Endothelial cell of umbilical vein (primary cell): ENCODE results near the gene RGS11. TPM values are rescaled to one million over a fixed set of nuclear protein-coding genes. Genes with fewer than 3 reads are reported as not detected.

Experiments
- BruUV-seq: library from RNA; stranded (reverse); fragments of 400-500 nt; replicated peaks from 2 replicates; lab custom pipeline; 2021; lab: Mats Ljungman, UMichigan
- CTCF ChIA-PET: fragments of 300-600, 350-600 bp; sonication (Branson Sonifier 250); formaldehyde crosslinking; loops from one replicate; lab custom pipeline; 2021; ENCODE audit warnings: antibody characterized with exemption, inconsistent platforms; lab: Charles Lee
- POLR2A ChIA-PET: fragments of 300-600, 350-600 bp; sonication (Branson Sonifier 250); formaldehyde crosslinking; loops from one replicate; lab custom pipeline; 2021; ENCODE audit warnings: antibody characterized with exemption, inconsistent platforms; lab: Charles Lee
- DNase-seq: peaks from one replicate; pipeline ENCODE4 v3.0.0-alpha.2; 2011; ENCODE audit warnings: low read depth, low spot score
- FAIRE-seq: peaks from 2 replicates; lab custom pipeline; 2011; peaks lifted over from hg19 to GRCh38; lab: Jason Lieb, UNC
- H2AFZ ChIP-seq: 2 replicates; pipeline ENCODE4 v1.6.0; 2012; ENCODE audit warnings: low read depth, low read length, control low read depth, inconsistent platforms
- H3K27ac ChIP-seq: 2 replicates; pipeline ENCODE4 v1.5.1; 2011; ENCODE audit warnings: low read depth, mild to moderate bottlenecking, control low read depth, low read length, moderate library complexity; ENCODE audit not compliant: insufficient read depth
- H3K27me3 ChIP-seq, 2 experiments: 2 replicates each; pipeline versions ENCODE4 v1.6.0 to v1.6.1; 2011; ENCODE audit warnings: low read length in 2 of 2, mixed read lengths in 1 of 2; ENCODE audit not compliant: control insufficient read depth in 2 of 2, insufficient read depth in 2 of 2
- H3K36me3 ChIP-seq, 2 experiments: 2 replicates in 1 of 2; 3 replicates in 1 of 2; pipeline ENCODE4 v1.5.1; 2011; ENCODE audit warnings: low read length in 2 of 2, mild to moderate bottlenecking in 1 of 2, moderate library complexity in 1 of 2; ENCODE audit not compliant: control insufficient read depth in 2 of 2, insufficient read depth in 2 of 2; ENCODE audit errors: extremely low read depth in 1 of 2
- H3K4me1 ChIP-seq: 3 replicates; pipeline ENCODE4 v1.5.1; 2011; ENCODE audit warnings: mild to moderate bottlenecking, low read length; ENCODE audit not compliant: control insufficient read depth, insufficient read depth; ENCODE audit errors: extremely low read depth
- H3K4me2 ChIP-seq: 2 replicates; pipeline ENCODE4 v1.6.1; 2011; ENCODE audit warnings: low read length, control low read depth, mixed read lengths; ENCODE audit not compliant: insufficient read depth
- H3K4me3 ChIP-seq, 3 experiments: fragments of 200-600 bp in 1 of 3; sonication (generic), shearing (Covaris generic) in 1 of 3; replicated peaks in 1 of 3; 2 replicates each; pipeline ENCODE4 v1.5.1; 2011 to 2016; ENCODE audit warnings: control low read depth in 3 of 3, low read length in 3 of 3, mild to moderate bottlenecking in 2 of 3, inconsistent platforms in 1 of 3, low read depth in 1 of 3, moderate library complexity in 1 of 3; ENCODE audit not compliant: insufficient read depth in 1 of 3
- H3K79me2 ChIP-seq: 2 replicates; pipeline ENCODE4 v1.6.0; 2012; ENCODE audit warnings: low read length, inconsistent platforms; ENCODE audit not compliant: control insufficient read depth, insufficient read depth
- H3K9ac ChIP-seq: replicated peaks from 2 replicates; pipeline ENCODE3; 2011; ENCODE audit warnings: low read length, control low read depth; ENCODE audit not compliant: insufficient read depth; ENCODE audit errors: extremely low read depth
- H3K9me1 ChIP-seq: replicated peaks from 3 replicates; pipeline ENCODE4 v1.6.0; 2011; ENCODE audit warnings: mild to moderate bottlenecking, low read length; ENCODE audit not compliant: control insufficient read depth, insufficient read depth; ENCODE audit errors: extremely low read depth
- H3K9me3 ChIP-seq: replicated peaks from 2 replicates; pipeline ENCODE4 v1.5.1; 2012; ENCODE audit warnings: low read length, inconsistent platforms; ENCODE audit not compliant: control insufficient read depth, insufficient read depth
- H4K20me1 ChIP-seq: replicated peaks from 2 replicates; pipeline ENCODE3; 2011; ENCODE audit warnings: mild to moderate bottlenecking, low read length; ENCODE audit not compliant: control insufficient read depth, insufficient read depth; ENCODE audit errors: extremely low read depth
- CTCF ChIP-seq, 2 donors: IDR thresholded peaks; 1 replicate in 1 of 2; 2 replicates in 1 of 2; pipeline ENCODE4 v1.5.1; 2011; ENCODE audit warnings: low read length in 2 of 2, mild to moderate bottlenecking in 2 of 2, moderate library complexity in 2 of 2, control low read depth in 1 of 2, inconsistent platforms in 1 of 2, low read depth in 1 of 2; ENCODE audit not compliant: insufficient read depth in 1 of 2; ENCODE audit errors: extremely low read depth in 1 of 2
- EZH2 ChIP-seq: IDR thresholded peaks from 2 replicates; pipeline ENCODE4 v1.6.1; 2012; ENCODE audit warnings: borderline replicate concordance, low read depth, mild to moderate bottlenecking, moderate library complexity, low read length, inconsistent platforms; ENCODE audit not compliant: severe bottlenecking
- FOS ChIP-seq: IDR thresholded peaks from 2 replicates; pipeline ENCODE4 v1.6.1; 2011; ENCODE audit warnings: mild to moderate bottlenecking, low read length, moderate library complexity, borderline replicate concordance; ENCODE audit not compliant: insufficient read depth
- GATA2 ChIP-seq: IDR thresholded peaks from 2 replicates; pipeline ENCODE4 v1.7.0; 2011; ENCODE audit warnings: low read depth, mild to moderate bottlenecking, moderate library complexity, mixed read lengths, low read length; ENCODE audit not compliant: insufficient read length, insufficient read depth
- JUN ChIP-seq: IDR thresholded peaks from 2 replicates; pipeline ENCODE4 v1.6.1; 2011; ENCODE audit warnings: borderline replicate concordance, low read depth; ENCODE audit not compliant: insufficient read length, insufficient read depth
- MAX ChIP-seq: IDR thresholded peaks from 2 replicates; pipeline ENCODE4 v1.6.1; 2011; ENCODE audit not compliant: insufficient read depth, insufficient read length
- MYC ChIP-seq: IDR thresholded peaks from one replicate; pipeline ENCODE4 v1.6.1; 2011; ENCODE audit warnings: mild to moderate bottlenecking, low read depth, low read length
- POLR2A ChIP-seq: IDR thresholded peaks from 2 replicates; pipeline ENCODE4 v1.6.1; 2012; ENCODE audit warnings: low read depth, mild to moderate bottlenecking, control low read depth, low read length
- POLR2AphosphoS5 ChIP-seq: IDR thresholded peaks from 2 replicates; pipeline ENCODE4 v1.6.1; 2012; ENCODE audit warnings: low read depth, mild to moderate bottlenecking, control low read depth, low read length, moderate library complexity; ENCODE audit not compliant: insufficient read depth
- dilution Hi-C: fragments of 300-500 bp; cut with MboI; formaldehyde crosslinking; loops from one replicate; pipeline ENCODE4 v1.15.0; 2019; ENCODE audit warnings: low sequenced_read_pairs; ENCODE audit not compliant: extremely low pct_ligation_motif_present
- intact Hi-C: fragments of 100-400 bp; cut with micrococcal nuclease; formaldehyde crosslinking; loops from one replicate; pipeline ENCODE4 v1.10.0; 2022
- polyA plus RNA-seq, 4 experiments: library from polyadenylated mRNA; depleted of rRNA in 3 of 4; stranded (reverse) in 3 of 4; unstranded in 1 of 4; fragments of >200 nt; gene quantifications; 2 replicates each; pipeline versions ENCODE4 v1.2.1 to v1.2.3, GENCODE V29; 2011 to 2012; ENCODE audit warnings: missing spikeins in 1 of 4
- total RNA-seq: library from RNA; stranded (reverse); gene quantifications from 2 replicates; pipeline ENCODE4 v1.2.3, GENCODE V29; 2021

Gene RGS11
- total and polyA plus RNA-seq, 2 donors (not counting 3 experiments of a cell fraction or from before 2014, with no cell fraction given): 3.0 to 4.9 TPM

GRCh38 chr16:296806-297510 lies 21.2 kb upstream of the RGS11 start:
- ChIA-PET POLR2A (no interaction called here), CTCF (no interaction called here)
- no peak for DNase-seq
- Histone ChIP-seq H3K4me3 (no peak overlapping the region), H3K27me3 (no peaks in the 10 kb centered on the region), H3K4me2 (no peak overlapping the region), H3K4me1 (no peaks in the 10 kb centered on the region), H3K79me2 (no peaks in the 10 kb centered on the region), H3K27ac (no peak overlapping the region), H4K20me1 (no peaks in the 10 kb centered on the region), H2AFZ (no peak overlapping the region), H3K36me3 (peaks cover 0 to 20% of the 10 kb centered on the region in 2 experiments), H3K9me3 (no peaks in the 10 kb centered on the region), H3K9me1 (no peaks in the 10 kb centered on the region), H3K9ac (no peak overlapping the region)
- no peak for FAIRE-seq
- dilution Hi-C loops: no loop called here
- intact Hi-C loops: no loop called here
- no peak for TF ChIP-seq CTCF (IDR thresholded peaks at IDR 0.05; ENCODE audit: extremely low read depth in 1 of 2, insufficient read depth in 1 of 2, low read depth in 1 of 2, low read length in 2 of 2)
- no peak for TF ChIP-seq JUN
- no peak for TF ChIP-seq MYC
- no peak for TF ChIP-seq POLR2AphosphoS5
- TF ChIP-seq POLR2A: no peak
- no peak for TF ChIP-seq FOS
- TF ChIP-seq GATA2: no peak
- TF ChIP-seq MAX: no peak
- TF ChIP-seq EZH2: no peak
- no TSS peak for BruUV-seq
